Natural killer cell (primary cell): ENCODE measurements around the gene ZNF385C. TPM values are rescaled to one million over a fixed set of nuclear protein-coding genes. Genes with fewer than 3 reads are reported as not detected.

ENCODE experiments used
- ATAC-seq, 3 donors: fragments of 150-1000 bp in 2 of 3; fragments of 200-7000 bp in 1 of 3; cut with Tn5 transposase; 1 replicate in 1 of 3; 2 replicates in 2 of 3; pipeline ENCODE4 v1.10.0; 2021; ENCODE audit warnings: mild to moderate bottlenecking in 2 of 3, moderate library complexity in 2 of 3
- DNase-seq, 2 donors: peaks; one replicate each; pipeline versions ENCODE4 v3.0.0 to v3.0.0-alpha.2; 2013 to 2021; ENCODE audit warnings: mixed read lengths in 1 of 2
- H3K27ac ChIP-seq: one replicate; pipeline ENCODE4 v1.5.1; 2013; ENCODE audit warnings: mild to moderate bottlenecking, low read length
- H3K27me3 ChIP-seq: one replicate; pipeline ENCODE4 v1.6.1; 2013; ENCODE audit warnings: low read length; ENCODE audit not compliant: control insufficient read depth, insufficient read depth
- H3K36me3 ChIP-seq: one replicate; pipeline ENCODE4 v1.6.1; 2013; ENCODE audit warnings: low read length; ENCODE audit not compliant: control insufficient read depth, insufficient read depth
- H3K4me1 ChIP-seq: one replicate; pipeline ENCODE4 v1.6.1; 2013; ENCODE audit warnings: low read length; ENCODE audit not compliant: control insufficient read depth, insufficient read depth
- H3K4me3 ChIP-seq: one replicate; pipeline ENCODE4 v1.5.1; 2013; ENCODE audit warnings: low read length
- H3K9me3 ChIP-seq: one replicate; pipeline ENCODE4 v1.6.1; 2013; ENCODE audit warnings: low read length; ENCODE audit not compliant: control insufficient read depth, insufficient read depth
- H3K27ac Mint-ChIP-seq, 2 donors: one replicate each; pipeline ENCODE4 v1.8.0; 2022; ENCODE audit warnings: mild to moderate bottlenecking in 2 of 2, mixed read lengths in 2 of 2, moderate library complexity in 1 of 2
- H3K27me3 Mint-ChIP-seq, 2 donors: one replicate each; pipeline ENCODE4 v1.8.0; 2022; ENCODE audit warnings: low read depth in 2 of 2, mixed read lengths in 2 of 2
- H3K36me3 Mint-ChIP-seq: one replicate; pipeline ENCODE4 v1.8.0; 2022; ENCODE audit warnings: mixed read lengths
- H3K4me1 Mint-ChIP-seq, 2 donors: one replicate each; pipeline ENCODE4 v1.8.0; 2022; ENCODE audit warnings: mixed read lengths in 2 of 2
- H3K4me3 Mint-ChIP-seq: one replicate; pipeline ENCODE4 v1.8.0; 2022; ENCODE audit warnings: mild to moderate bottlenecking, moderate library complexity, mixed read lengths
- H3K9me3 Mint-ChIP-seq, 2 donors: one replicate each; pipeline ENCODE4 v1.8.0; 2022; ENCODE audit warnings: mixed read lengths in 2 of 2
- CTCF ChIP-seq: fragments of 200-600 bp; IDR thresholded peaks from one replicate; pipeline ENCODE4 v1.8.0; 2022; ENCODE audit warnings: antibody characterized with exemption
- WGBS: methylation state at CpG from one replicate; pipeline ENCODE4 v1.1.7; 2013; ENCODE audit warnings: missing lambda C conversion rate; ENCODE audit not compliant: insufficient coverage; 5-methylcytosine and 5-hydroxymethylcytosine counted together
- intact Hi-C: fragments of 100-400 bp; cut with micrococcal nuclease; formaldehyde crosslinking; loops from one replicate; pipeline ENCODE4 v1.14.2; 2022
- total RNA-seq, 4 donors: library from RNA; stranded (reverse); fragments of 120-200 nt in 1 of 4; gene quantifications; one replicate each; pipeline versions ENCODE4 v1.2.3 to v1.2.4, GENCODE V29; 2013 to 2022

The ZNF385C gene
- total RNA-seq, 3 donors from 2014 or later (not counting 1 experiment from before 2014, with no cell fraction given): 0.28 TPM; not detected in 2

- TF ChIP-seq CTCF: no peak
- intact Hi-C loops: no loop called here
- Mint-ChIP-seq H3K27me3 (no peaks in the 10 kb centered on the region), H3K4me1 (peaks cover 69 to 70% of the 10 kb centered on the region in 2 donors), H3K9me3 (peaks cover 0 to 2% of the 10 kb centered on the region in 2 donors), H3K4me3 (peak overlapping the region; percentile 99), H3K36me3 (no peaks in the 10 kb centered on the region), H3K27ac (peak overlapping the region; percentile 96 to 99)
- H3K27ac ChIP-seq: no peak overlapping the region
- no peak overlapping the region for H3K4me3 ChIP-seq
- no peaks in the 10 kb centered on the region for H3K9me3 ChIP-seq
- no peak for DNase-seq
- no peaks in the 10 kb centered on the region for H3K27me3 ChIP-seq
- 92% methylated on average over 4 of the region's 4 CpGs for WGBS
- ATAC-seq: no peak
- peaks cover 52% of the 10 kb centered on the region for H3K4me1 ChIP-seq
- H3K36me3 ChIP-seq: peaks cover 15% of the 10 kb centered on the region
Measured at GRCh38 chr17:42018988-42019387, 79.3 kb downstream of the ZNF385C start.

GRCh38 chr17:42018339-42018738 lies 79.9 kb downstream of the ZNF385C start:
- peak overlapping the region; percentile 96 to 99 for H3K27ac Mint-ChIP-seq
- H3K27ac ChIP-seq: no peak overlapping the region
- peaks cover 73 to 74% of the 10 kb centered on the region in 2 donors for H3K4me1 Mint-ChIP-seq
- ATAC-seq (no peak), DNase-seq (no peak)
- H3K27me3 ChIP-seq: no peaks in the 10 kb centered on the region
- WGBS: 82% methylated on average over 3 of the region's 3 CpGs
- peak overlapping the region; percentile 99 for H3K4me3 Mint-ChIP-seq
- no peaks in the 10 kb centered on the region for H3K27me3 Mint-ChIP-seq
- H3K9me3 ChIP-seq: no peaks in the 10 kb centered on the region
- TF ChIP-seq CTCF: no peak
- intact Hi-C loops: no loop called here
- no peaks in the 10 kb centered on the region for H3K36me3 Mint-ChIP-seq
- peaks cover 9% of the 10 kb centered on the region for H3K36me3 ChIP-seq
- peaks cover 0 to 2% of the 10 kb centered on the region in 2 donors for H3K9me3 Mint-ChIP-seq
- H3K4me1 ChIP-seq: peaks cover 46% of the 10 kb centered on the region
- H3K4me3 ChIP-seq: no peak overlapping the region

GRCh38 chr17:42017866-42018200 lies 80.4 kb downstream of the ZNF385C start:
- intact Hi-C loops: loop anchor here (1.0 kb wide), 1 partner anchor 52 kb away; the partner anchor contains the start of gene CNP
- no peaks in the 10 kb centered on the region for H3K27me3 ChIP-seq
- peaks cover 0 to 2% of the 10 kb centered on the region in 2 donors for H3K9me3 Mint-ChIP-seq
- H3K27ac ChIP-seq: peak overlapping the region; percentile 98
- peak overlapping the region; percentile 96 to 99 for H3K27ac Mint-ChIP-seq
- no peaks in the 10 kb centered on the region for H3K27me3 Mint-ChIP-seq
- TF ChIP-seq CTCF: no peak
- H3K4me3 ChIP-seq: peak overlapping the region; percentile 99
- H3K4me3 Mint-ChIP-seq: peak overlapping the region; percentile 99
- peaks cover 46% of the 10 kb centered on the region for H3K4me1 ChIP-seq
- WGBS: 12% methylated on average over 11 of the region's 11 CpGs
- H3K36me3 ChIP-seq: peaks cover 8% of the 10 kb centered on the region
- H3K36me3 Mint-ChIP-seq: no peaks in the 10 kb centered on the region
- DNase-seq: no peak
- H3K4me1 Mint-ChIP-seq: peaks cover 78 to 79% of the 10 kb centered on the region in 2 donors
- ATAC-seq: peak in 1 of 3 donors; percentile 3
- no peaks in the 10 kb centered on the region for H3K9me3 ChIP-seq
